GM03348 (cell line): ENCODE data around the gene CSHL1.
"Not testable (repeated sequence)": the region's sequence is repeated elsewhere in the genome, so short reads cannot be mapped to it uniquely, and the experiment has no call there.

Source experiments
- DNase-seq: peaks from one replicate; pipeline ENCODE4 v3.0.0; 2012; ENCODE audit warnings: low spot score

The CSHL1 gene

GRCh38 chr17:63918789-63919305 is 7.8 kb upstream of the CSHL1 start, which contains the start of gene GH1:
GH1 (minus strand) TSS chr17:63918839; CDS start chr17:63918776, 63 bp downstream.
- not testable (repeated sequence) for DNase-seq

GRCh38 chr17:63918305-63918704 is 7.2 kb upstream of the CSHL1 start:
- peak; percentile 13 for DNase-seq

- no peak for DNase-seq
Measured at GRCh38 chr17:63917646-63918045, 6.6 kb upstream of the CSHL1 start.

- not testable (repeated sequence) for DNase-seq
Measured at GRCh38 chr17:63917206-63917605, 6.1 kb upstream of the CSHL1 start.

- DNase-seq, result no peak
Measured at GRCh38 chr17:63916566-63917185, 5.6 kb upstream of the CSHL1 start.

GRCh38 chr17:63915753-63916152 is 4.7 kb upstream of the CSHL1 start:
- DNase-seq, result not testable (repeated sequence)

- no peak for DNase-seq
Measured at GRCh38 chr17:63914471-63914870, 3.4 kb upstream of the CSHL1 start.

- DNase-seq, result peak; percentile 77
Measured at GRCh38 chr17:63911657-63912100, 621 bp upstream of the CSHL1 start.

GRCh38 chr17:63910096-63910495 is 962 bp downstream of the CSHL1 start:
- no peak for DNase-seq

- not testable (repeated sequence) for DNase-seq
Measured at GRCh38 chr17:63909586-63909985, 1.5 kb downstream of the CSHL1 start.

GRCh38 chr17:63907161-63907778 is 3.8 kb downstream of the CSHL1 start:
- DNase-seq, result not testable (repeated sequence)

GRCh38 chr17:63904796-63905195 is 6.3 kb downstream of the CSHL1 start:
- DNase-seq, result not testable (repeated sequence)

GRCh38 chr17:63903787-63904201 is 7.3 kb downstream of the CSHL1 start:
- DNase-seq, result not testable (repeated sequence)

GRCh38 chr17:63901971-63902370 is 9.1 kb downstream of the CSHL1 start:
- DNase-seq, result not testable (repeated sequence)

GRCh38 chr17:63898899-63899798 is 11.9 kb downstream of the CSHL1 start:
- DNase-seq, result not testable (repeated sequence)

GRCh38 chr17:63896524-63897354 is 14.3 kb downstream of the CSHL1 start, which contains the start of gene CSH1:
CSH1 (minus strand) TSS chr17:63896574; CDS start chr17:63896511, 63 bp downstream.
- not testable (repeated sequence) for DNase-seq

- not testable (repeated sequence) for DNase-seq
Measured at GRCh38 chr17:63894821-63895220, 16.2 kb downstream of the CSHL1 start.

- DNase-seq, result not testable (repeated sequence)
Measured at GRCh38 chr17:63894021-63894420, 17.0 kb downstream of the CSHL1 start.

GRCh38 chr17:63892316-63893037 is 18.6 kb downstream of the CSHL1 start:
- not testable (repeated sequence) for DNase-seq

GRCh38 chr17:63889026-63889848 is 21.8 kb downstream of the CSHL1 start:
- DNase-seq, result peak; percentile 50
